GM15510 (cell line): ENCODE measurements around the gene LTBP3.

Experiments used
- POLR2A ChIP-seq: IDR thresholded peaks from 3 replicates; pipeline ENCODE4 v1.6.1; 2011; ENCODE audit warnings: borderline replicate concordance; ENCODE audit not compliant: insufficient read length; ENCODE audit errors: extremely low read depth

The LTBP3 gene

DNA sequence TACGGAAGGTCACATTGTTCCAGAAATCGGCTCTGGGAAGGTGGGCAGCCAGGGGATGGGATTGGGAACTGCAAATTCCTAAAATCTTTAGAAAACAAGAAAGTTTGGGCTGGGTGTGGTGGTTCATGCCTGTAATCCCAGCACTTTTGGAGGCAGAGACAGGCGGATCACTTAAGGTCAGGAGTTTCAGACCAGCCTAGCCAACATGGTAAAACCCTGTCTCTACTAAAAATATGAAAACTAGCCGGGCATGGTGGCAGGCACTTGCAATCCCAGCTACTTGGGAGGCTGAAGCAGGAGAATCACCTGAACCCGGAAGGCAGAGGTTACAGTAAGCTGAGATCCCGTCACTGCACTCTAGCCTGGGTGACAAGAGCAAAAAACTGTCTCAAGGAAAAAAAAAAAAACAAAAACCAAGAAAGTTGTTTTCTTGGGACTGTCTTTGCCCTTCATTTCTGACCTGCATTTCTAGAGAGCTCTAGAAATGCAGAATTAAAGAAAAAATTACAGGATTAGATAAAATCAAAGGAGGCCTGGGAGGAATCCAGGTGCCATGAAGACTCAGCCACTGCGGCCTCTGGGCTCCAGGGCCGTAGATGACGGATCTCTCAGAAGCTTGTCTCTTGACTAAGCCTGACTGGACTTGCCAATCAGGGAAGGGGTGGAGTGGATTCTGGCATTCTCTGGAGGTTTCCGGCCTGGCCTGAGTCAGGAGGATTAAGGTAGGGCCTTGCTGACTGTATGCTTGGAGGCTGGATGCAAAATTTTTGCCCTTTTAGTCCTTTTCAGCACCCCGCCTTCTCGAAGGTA lies 64.6 kb downstream of the LTBP3 start:
- TF ChIP-seq POLR2A = peak; percentile 30

DNA sequence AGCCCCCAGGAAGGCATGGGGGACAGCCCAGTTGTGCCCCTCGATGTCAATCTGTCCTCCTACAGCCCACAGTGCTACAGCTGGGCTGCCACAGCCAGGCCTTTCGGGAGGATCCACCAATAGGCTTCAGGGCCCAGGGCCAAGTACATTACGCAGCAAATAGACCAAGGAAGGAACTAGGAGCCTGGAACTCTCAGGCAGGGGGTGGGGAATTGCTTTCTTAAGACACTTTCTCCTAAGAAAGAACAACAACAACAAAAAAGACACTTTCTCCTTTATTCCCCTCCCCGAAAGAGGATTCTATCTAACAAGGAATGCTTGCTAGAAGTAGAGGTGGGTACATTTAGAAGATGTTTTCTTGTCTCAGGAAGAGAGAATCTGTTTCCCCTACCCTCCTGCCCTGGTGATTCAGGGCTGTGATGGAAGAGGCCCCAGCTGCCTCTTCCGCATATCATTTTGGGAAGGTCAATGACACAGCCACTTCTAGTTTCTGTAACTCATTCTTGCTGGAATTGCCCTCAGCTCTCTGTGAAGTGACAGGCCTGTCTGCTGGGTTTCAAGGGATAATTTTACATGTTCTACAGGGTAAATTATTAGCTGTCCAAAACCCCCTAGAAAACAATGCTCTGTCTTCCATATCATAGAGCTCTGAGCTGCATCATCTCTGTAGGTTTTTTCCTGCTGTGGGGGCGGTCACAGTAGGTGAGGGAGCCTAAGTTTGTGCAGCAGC lies 65.4 kb downstream of the LTBP3 start:
- TF ChIP-seq POLR2A = peak; percentile 13

DNA sequence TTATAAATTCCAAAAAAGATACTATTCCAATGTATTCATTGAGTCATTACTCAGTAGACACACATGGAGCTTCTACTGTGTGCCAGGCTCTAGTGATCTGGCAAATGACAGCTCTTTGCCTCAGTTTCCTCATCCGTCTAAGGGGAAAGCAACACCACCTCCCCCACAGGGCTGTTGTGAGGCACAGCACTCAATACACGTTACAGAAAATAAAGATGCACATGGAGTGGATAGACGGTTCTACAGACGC lies 65.8 kb downstream of the LTBP3 start:
- TF ChIP-seq POLR2A = no peak

DNA sequence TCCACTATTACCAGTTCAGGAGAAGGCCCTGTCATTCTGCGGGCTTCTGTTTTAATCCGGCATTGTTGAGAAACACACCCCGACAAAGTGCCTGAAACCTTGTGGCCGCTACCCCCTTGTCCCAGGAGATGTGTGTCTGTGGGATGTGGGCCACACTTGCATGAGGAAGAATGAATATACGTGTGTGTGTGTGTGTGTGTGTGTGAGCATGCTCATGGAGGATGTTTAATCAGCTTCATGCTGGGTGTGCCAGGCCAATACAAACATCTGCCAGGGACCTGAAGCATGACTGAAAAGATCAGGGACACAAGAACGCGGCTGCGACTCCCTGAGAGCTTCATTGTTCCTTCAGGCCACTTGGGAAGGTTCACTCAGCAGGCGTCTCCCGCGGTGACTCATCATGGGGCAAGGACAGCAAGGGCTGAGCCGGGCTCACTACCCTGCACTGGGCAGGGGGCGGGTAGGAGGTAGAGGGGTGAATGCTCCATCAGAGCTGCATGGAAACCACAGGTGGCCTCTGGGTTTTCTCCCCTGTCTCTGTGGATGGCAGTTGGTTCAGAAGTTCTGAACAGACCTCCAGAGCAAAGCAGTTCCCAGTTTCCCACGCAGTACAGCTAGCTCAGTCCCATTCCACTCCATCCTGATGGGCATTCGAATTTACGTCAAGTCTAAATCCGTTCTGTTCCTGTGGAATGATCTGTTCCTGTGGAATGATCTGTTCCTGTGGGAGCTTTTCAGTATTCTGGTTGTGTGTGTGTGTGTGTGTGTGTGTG lies 66.4 kb downstream of the LTBP3 start:
- TF ChIP-seq POLR2A = no peak

DNA sequence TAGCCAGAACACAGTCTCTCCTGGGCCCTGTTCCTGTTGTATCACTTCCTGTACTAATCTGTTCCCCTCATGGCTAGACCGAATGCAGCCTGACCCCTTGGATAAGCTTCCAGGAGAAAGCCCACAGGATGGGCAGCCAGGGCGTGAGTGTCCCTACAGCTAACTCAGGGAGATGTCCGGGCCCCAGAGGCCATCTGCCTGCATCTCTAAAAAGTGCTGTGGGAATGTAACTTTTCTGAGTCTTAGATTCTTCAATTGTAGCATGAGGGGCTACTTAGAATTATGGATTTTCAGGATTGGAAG lies 67.0 kb downstream of the LTBP3 start:
- no peak for TF ChIP-seq POLR2A

DNA sequence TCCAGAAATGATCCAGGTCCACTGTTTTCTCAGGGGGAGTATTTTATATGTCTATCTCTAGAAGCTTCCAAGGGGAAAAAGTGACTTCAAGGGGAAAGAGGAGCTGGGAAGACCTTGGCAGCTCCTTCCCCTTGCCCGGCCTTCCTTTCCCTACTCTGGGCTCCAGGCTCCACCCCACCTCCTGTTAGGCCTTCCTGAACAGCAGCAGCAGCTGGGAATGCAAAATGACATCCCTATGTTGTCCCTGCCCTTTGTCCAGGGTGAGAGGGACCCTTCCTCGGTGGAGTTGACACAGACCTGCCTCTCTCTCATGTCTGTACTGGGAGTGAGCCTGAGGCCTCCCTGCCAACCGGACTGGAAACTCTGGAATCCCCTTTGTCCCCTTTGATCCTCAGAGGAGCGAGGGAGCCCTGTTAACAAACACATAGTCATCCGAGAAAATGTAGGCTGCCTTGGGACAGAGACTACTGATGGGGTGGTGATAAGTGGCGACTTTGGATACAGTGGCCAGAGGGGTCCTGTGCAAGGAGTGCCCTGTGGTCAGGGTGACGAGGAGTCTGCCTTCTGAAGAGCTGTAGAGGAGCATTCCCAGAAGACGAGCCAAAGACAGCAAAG lies 68.3 kb downstream of the LTBP3 start:
- TF ChIP-seq POLR2A = no peak

DNA sequence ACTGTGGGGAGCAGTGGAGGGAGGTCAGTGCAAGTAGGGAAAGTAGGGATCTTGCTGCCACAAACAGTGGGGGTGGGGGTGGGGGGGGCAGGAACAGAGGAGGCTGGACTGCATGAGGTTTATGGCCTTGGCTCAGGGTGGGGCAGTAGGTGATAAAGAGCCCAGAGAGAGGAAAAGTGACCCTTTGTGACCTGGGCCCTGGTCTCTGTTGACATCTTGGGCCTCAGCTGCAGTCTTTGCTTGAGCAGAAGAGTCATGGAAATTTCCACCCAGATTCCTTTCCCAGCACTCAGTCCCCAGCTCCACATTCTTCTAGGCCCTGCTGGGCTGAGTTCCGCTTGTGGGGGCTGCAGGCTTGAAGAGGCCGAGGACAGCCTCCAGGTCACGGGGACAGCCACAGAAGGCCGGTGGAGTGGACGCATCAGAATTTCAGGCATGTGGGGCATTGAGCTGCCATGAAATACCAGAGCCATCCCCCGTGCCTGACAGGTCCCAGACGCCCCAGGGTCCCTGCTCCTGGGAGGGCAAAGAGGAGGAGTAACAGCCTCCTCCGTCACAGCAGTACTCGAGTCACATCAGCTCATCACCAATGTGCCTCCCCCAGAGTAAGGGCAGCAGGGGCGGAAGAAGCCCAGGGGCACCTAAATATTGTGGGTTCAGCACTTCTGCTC lies 69.0 kb downstream of the LTBP3 start:
- TF ChIP-seq POLR2A = no peak
